Pons (tissue), 1 donor: ENCODE data around the gene OXLD1.
A peak's percentile ranks its signal among the peaks of the same experiment; 100 is the strongest.

ENCODE experiments used
- DNase-seq: peaks from one replicate; pipeline ENCODE4 v3.0.0-alpha.2; 2016; ENCODE audit warnings: low spot score

Gene OXLD1

DNA sequence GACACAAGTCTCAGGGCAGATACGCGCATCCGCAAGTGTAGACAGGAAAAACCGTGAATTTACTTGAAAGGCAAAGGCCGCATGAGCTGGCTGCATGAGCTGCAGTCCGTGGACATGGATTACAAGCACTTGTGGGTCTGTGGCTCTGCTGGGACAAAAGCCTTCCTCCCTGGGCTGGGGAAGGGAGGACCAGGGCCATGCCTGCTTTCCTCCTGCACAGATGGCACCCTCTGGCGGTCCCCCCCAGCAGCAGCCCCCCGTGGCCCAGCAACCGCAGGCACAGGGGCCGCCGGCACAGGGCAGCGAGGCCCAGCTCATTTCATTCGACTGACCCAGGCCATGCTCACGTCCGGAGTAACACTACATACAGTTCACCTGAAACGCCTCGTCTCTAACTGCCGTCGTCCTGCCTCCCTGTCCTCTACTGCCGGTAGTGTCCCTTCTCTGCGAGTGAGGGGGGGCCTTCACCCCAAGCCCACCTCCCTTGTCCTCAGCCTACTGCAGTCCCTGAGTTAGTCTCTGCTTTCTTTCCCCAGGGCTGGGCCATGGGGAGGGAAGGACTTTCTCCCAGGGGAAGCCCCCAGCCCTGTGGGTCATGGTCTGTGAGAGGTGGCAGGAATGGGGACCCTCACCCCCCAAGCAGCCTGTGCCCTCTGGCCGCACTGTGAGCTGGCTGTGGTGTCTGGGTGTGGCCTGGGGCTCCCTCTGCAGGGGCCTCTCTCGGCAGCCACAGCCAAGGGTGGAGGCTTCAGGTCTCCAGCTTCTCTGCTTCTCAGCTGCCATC, 35.1 kb upstream of the OXLD1 start:
- DNase-seq, result no peak

DNA sequence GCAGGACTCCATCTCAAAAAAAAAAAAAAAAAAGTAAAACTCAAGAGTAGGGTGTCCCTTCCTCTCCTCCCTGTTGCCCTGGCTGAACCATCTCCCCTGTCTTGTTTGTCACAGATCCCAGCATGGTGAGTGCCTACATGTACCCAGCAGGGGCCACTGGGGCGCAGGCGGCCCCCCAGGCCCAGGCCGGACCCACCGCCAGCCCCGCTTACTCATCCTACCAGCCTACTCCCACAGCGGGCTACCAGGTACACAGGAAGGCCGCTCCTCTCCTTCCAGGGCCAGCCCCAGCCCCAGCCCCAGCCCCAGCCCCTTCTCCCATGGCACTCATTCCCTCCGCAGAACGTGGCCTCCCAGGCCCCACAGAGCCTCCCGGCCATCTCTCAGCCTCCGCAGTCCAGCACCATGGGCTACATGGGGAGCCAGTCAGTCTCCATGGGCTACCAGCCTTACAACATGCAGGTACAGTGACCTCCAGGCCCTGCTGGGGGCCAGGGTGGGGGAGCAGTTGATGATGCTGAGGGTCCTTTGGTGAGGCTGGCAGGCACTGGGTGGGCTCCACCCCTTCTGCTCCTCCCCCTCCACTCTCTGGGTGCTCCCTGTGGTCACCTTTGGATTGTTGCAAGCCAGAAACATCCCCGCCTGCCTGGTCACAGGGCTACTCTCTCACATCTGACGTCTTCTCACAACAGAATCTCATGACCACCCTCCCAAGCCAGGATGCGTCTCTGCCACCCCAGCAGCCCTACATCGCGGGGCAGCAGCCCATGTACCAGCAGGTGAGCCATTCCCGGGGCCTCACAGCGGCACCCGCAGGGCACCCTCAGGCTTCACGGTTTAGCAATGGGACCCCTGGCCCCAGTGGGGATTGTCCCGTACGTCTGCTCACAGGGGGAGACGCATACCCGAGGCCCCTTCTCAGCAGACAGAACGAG, 34.2 kb upstream of the OXLD1 start:
- DNase-seq, result no peak

DNA sequence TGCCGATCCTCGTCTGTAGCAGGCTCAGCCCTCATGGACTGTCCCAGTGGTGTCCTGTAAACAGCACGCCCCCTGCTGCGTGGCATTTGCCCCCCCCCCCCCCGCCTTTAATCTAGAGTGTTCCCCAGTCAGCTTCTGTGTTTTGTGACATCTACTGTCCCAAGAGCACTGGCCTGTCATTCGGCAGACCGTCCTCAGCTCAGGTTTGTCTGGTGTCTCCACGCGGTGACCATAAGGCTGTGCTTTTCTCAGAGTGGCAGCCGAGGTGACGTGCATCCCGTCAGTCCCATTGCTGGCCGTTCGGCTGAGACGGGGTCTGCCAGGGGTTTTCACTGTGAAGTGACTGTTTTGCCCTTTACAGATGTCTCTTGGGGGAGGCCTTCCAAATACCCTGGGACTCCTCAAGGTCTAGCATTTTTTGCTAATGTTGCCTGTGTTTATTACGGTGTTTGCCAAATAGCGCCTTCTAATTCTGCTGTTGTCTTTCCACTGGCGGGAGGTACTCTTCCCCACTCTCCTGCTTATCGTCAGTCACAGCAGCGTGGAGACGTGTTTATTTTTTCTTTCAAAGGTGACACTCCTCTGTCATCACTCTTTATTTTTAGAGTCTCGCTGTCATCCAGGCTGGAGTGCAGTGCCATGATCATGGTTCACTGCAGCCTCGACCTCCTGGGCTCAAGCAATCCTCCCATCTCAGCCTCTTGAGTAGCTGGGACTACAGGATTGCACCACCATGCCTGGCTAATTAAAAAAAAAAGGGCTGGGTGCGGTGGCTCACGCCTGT, 31.0 kb upstream of the OXLD1 start:
- no peak for DNase-seq

DNA sequence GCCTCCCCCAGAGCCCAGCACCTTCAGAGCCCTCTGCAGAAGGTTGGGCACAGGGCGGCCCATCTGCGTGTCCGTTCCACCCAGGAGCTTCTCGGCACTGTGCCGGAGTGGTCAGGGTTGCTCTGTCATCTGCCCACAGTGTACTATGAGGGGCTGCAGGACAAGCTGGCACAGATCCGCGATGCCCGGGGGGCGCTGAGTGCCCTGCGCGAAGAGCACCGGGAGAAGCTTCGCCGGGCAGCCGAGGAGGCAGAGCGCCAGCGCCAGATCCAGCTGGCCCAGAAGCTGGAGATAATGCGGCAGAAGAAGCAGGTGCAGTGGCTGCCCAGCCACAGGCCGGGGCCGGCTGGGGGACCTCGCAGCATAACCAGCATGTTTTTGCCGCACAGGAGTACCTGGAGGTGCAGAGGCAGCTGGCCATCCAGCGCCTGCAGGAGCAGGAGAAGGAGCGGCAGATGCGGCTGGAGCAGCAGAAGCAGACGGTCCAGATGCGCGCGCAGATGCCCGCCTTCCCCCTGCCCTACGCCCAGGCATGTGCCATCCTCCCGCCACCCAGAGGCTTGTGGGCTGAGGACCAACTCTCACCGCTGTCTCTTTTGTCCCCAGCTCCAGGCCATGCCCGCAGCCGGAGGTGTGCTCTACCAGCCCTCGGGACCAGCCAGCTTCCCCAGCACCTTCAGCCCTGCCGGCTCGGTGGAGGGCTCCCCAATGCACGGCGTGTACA, 30.0 kb upstream of the OXLD1 start:
- no peak for DNase-seq

DNA sequence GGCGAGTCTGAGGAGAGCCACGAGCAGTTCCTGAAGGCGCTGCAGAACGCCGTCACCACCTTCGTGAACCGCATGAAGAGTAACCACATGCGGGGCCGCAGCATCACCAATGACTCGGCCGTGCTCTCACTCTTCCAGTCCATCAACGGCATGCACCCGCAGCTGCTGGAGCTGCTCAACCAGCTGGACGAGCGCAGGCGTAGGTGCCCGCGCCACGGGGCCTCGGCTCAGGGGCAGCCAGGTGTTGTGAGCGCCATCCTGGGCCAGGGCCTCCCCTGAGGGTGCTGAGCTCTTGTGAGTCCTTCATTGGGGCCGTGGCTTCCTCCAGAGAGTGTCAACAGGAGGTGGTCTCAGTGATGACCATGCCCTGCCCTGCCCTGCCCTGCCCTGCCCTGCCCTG, 29.4 kb upstream of the OXLD1 start:
- DNase-seq, result no peak

DNA sequence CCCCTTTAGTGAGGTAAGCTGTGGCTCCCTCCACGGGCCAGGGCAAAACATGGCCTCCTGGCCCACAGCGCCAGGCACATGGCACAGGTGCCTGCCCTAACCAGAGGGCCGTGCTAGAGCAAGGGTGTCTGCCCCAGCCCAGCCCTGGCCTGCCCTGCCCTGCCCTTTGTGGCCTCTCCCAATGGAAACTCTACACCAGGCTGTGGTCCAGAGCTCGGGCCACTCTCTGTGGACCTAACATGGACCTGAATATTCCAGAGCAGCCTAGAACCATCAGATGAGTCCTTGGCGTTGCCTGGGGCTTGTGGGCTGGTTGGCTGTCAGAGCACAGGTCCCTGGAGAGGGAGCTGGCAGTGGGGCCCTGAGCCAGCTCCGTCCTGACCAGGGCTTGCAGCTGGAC, 28.8 kb upstream of the OXLD1 start:
- DNase-seq, result no peak

DNA sequence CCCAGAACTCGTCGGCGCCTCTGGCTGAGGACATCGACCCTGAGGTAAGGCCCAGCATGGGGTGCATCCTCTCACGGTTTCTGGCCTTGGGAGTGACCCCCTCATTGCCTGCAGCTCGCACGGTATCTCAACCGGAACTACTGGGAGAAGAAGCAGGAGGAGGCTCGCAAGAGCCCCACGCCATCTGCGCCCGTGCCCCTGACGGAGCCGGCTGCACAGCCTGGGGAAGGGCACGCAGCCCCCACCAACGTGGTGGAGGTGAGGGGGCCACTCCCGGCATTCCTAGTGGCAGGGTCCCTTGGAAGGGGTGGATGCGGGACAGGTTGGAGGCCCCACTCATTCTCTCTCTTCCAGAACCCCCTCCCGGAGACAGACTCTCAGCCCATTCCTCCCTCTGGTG, 28.4 kb upstream of the OXLD1 start:
- no peak for DNase-seq

DNA sequence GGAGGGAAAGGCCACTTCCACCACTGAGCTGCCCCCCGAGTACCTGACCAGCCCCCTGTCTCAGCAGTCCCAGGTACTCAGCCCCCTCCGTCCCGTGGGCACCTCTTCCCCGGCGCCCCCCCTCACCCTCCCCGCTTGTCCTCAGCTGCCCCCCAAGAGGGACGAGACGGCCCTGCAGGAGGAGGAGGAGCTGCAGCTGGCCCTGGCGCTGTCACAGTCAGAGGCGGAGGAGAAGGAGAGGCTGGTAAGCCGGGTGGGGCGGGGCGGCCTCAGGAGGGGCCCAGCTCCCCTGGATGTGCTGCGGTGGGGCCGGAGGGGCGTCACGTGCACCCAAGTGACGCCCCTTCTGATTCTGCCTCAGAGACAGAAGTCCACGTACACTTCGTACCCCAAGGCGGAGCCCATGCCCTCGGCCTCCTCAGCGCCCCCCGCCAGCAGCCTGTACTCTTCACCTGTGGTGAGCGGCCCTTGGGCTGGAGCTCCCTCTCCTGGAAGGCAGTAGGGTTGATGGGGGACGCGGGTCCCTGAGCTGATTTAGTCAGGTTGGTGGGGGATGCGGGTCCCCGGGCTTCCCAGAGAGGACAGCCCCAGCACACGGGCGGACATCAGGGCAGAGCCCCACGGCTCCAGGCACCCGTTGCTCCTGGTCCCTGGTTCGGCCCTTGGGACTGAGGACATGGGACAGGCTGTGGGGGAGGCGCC, 27.3 kb upstream of the OXLD1 start:
- no peak for DNase-seq

DNA sequence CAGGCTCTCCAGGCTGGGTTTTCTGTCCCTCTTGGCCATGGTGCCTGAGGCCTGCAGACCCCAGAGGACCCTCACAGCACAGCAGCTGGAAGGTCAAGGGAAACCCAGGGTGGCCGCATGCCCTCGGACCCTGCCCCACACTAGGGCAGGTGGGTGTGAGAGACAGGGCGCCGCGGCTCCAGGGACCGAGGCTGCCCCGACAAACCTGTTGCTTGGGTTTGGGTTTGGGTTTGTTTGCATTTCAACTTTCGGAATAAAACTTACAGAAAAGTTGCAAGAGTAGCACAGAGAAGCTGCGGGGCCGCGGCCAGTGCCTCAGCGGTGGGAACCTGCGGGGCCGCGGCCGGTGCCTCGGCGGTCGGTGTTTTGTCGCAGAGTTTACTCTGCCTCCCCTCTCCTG, 25.2 kb upstream of the OXLD1 start:
- no peak for DNase-seq

DNA sequence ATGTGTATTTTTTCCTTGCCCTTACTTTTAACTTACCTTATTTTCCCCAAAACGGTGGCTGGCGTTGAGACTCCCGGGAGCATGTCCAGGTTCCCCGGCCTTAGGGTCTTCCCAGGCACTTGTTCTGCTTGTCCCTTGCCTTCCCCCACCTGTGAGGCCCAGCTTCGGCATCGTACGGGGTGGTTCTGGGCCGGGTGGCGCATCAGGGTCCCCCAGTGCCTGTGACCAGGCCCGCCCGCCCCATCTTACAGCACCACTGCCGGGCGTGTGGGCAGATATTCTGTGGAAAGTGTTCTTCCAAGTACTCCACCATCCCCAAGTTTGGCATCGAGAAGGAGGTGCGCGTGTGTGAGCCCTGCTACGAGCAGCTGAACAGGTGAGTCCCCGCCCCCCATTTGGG, 24.8 kb upstream of the OXLD1 start:
- DNase-seq, result no peak

DNA sequence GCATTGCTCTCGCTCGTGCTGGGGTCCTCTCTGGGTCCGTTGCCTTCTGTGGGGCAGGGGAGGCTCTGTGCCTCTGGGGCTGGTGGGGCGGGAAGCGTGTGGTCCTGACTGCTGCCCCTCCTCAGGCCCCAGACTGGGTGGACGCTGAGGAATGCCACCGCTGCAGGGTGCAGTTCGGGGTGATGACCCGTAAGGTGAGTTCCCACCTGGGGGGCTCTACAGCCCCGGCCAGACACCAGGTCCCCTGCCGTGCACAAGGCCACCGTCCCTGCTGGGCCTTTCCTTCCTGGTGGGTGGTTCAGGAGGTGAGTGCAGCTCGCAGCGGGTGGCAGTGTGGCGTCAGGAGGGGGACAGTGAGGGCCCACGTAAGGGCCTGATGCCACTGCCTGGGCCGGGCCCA, 24.1 kb upstream of the OXLD1 start:
- DNase-seq, result no peak

DNA sequence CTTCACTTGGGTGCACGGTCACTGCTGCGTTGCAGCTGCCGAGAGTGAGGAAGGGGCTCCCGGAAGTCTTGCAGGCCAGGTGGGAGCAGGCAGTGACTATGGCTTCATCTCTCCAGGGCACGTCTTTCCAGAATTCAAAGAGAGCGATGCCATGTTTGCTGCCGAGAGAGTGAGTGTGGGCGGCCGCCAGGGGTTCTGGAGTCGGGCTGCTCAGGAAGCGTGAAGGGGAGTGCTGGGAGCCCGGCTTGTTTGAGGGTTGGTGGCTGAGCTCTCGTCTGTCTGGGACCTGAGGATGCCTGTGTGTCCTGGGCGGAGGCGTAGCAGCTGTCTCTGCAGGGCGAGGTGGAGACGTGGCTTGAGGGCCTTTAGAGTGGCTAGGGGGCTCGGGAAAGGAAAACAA, 23.7 kb upstream of the OXLD1 start:
- DNase-seq, result no peak

DNA sequence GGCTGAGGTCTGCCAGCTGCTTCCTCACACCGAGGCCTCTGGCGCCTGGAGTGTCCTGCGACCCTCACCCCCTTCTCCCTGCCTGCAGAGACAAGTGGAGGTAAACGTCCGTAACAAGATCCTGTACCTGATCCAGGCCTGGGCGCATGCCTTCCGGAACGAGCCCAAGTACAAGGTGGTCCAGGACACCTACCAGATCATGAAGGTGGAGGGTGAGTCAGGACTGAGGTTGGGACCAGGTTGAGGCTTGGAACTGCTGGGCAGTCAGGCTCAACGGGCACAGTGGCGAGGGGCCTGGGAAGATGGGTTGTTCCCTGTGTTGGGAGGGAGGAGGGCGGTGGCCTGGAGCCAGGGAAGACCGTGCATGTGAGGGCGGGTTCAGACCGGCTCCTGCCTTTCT, 22.2 kb upstream of the OXLD1 start:
- DNase-seq, result no peak

DNA sequence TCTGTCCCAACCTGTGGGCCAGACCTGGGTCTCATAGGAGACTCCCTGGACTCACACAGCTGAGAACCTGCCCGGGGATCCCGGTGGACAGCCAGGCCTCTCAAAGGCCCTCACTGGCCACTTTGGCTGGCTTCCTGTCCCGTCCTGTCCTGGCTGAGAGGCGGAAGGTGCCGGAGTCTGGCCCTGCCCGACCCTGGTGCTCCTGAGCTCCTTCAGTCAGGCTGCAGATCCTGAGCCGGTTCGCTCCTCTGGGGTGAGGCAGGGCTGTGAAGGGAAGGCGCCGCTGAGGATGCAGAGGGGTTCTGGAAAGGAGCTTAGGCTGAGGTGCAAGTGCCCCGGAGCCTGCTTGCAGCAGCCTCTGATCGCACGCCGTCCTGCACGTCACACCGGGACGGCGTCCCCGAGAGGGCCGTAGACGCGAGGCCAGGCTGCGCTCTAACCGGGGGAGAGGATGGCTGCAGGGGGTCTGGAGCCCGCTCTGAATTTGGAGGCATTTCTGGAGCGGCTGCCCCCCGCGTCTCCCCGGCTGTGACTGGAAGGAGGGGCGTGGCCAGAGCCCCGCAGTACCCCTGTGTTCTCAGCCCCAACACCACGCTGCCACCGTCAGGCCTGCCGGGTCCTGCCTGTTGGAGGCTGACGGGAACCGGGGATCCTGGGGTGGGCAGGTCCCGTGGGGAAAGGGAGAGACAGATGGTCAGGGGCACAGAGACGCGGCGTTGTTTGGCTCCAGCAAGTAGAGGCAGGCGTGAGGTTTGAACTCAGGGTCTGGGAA, 21.6 kb upstream of the OXLD1 start:
- no peak for DNase-seq

DNA sequence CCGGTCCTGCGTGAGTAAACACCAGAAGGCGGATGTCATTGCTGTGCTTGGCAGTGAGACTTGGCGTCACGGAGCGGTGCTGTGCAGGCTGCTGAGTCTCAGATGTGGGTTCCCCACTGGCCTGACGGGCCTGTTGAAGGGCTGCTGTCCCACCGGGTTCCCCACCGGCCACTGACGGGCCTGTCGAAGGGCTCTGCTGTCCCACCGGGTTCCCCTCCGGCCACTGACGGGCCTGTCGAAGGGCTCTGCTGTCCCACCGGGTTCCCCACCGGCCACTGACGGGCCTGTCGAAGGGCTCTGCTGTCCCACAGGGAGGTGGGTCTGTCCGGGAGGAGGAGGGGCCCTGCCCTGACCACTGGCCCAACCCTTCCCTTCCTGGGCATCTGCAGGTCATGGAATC, 20.2 kb upstream of the OXLD1 start:
- DNase-seq, result no peak

DNA sequence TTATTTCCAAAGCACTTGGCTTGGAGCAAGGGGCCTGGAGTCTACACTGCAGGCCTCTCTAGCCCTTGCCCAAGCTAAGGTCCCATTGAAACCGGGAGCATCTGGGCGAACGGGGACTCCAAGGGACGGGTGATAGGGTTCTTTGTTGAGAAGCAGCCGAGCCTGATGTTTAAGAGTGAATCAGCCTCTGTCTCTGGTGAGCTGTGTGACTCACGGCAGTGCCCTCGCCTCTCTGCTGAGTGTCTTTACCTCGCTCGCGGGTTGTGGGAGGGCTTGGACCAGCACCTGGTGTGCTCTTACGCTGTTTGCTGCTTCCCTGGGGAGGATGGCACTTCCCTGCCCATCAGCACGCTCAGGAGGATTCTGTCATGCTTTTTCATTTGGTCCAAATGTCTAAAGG, 18.7 kb upstream of the OXLD1 start:
- no peak for DNase-seq

DNA sequence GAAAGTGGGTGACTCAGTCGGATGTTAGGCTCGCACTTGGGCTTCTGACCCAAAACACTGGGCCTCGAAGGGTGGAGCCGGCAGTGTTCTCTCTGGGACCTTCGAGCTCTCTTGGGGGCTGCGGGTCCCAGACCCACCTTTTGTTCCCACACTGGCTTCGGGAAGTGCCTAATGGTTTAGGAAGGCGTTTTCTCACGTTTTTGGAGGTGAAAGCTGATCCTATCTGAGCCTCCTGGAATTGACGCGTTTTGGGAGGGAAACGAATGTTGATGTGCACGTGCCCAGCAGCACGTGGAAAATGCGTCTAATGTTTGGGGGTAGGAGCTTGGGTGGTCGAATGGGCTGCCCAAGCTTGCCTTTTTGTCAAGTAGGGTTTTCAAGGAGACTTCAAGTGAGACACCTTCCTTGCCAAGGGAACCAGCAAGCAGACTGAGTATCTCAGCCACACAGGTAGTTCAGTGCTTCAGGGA, 18.1 kb upstream of the OXLD1 start:
- DNase-seq, result no peak

DNA sequence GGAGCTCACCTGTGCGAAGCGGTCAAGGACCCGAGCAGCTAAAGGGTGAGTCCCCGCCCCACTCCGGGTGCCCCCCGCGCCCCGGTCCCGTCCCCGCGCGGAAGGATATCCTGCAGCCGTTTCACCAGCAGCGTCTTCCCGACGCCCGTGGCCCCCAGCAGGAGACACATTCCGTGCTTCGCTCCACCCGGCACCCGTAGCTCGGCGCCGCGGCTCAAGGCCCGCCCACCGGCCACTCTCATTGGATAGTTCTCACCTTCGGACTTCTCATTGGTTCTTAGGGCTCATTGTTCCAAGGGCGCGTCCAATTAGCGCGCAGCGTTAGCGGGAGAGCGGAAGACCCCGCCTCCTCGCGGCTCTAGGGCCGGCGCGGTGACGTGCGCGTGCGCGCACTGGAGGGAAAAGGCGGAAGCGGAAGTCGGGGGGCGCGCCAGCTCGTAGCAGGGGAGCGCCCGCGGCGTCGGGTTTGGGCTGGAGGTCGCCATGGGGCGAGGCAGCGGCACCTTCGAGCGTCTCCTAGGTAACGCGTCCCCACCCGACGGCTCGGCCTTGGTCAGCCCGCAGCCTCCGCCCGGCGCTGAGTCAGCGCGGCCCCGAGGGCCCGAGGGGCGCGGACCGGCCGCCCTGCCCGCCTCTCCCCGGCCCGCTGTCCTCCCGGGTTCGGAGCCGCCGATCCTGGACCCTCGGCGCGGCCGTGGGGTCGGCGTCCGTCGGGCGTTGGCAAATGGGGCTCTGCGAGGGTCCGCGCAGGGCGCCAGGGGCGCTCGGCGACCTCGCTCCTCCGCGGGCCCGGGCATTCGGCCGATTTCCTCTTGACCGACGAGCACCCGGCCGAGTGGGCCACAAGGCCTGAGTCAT, 17.4 kb upstream of the OXLD1 start, which contains the start of the genes ARL16 and HGS:
TSS of gene ARL16 (minus strand) at position 214 of the 858 bp plus-strand sequence. CDS start at position 170, 44 bp downstream.
TSS of gene HGS (plus strand) at position 428 of the 858 bp plus-strand sequence. CDS start at position 484, 56 bp downstream.
- DNase-seq, result peak; percentile 99

DNA sequence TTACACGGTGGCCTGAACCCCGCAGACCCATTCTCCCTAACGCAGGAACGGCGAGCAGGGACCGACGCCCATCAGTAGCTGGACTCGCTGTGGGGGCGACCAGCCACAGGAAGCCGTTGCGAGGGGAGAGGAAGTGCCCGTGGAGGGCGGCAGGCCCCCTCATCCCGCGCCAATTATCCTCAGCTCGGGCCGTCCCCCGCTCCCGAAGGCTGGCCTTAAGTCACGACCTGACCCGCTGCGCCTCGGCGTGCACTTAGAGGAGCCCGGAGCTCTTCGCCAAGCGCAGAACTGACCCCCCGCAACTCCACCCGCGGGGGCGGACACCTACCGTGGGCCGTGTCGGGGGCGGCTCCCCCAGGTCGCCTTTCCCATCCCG, 16.8 kb upstream of the OXLD1 start:
- DNase-seq, result no peak
